Mesenchymal stem cell (in vitro differentiated cells and primary cell): ENCODE results near the gene NLRP12.
"Not testable (repeated sequence)": the region's sequence is repeated elsewhere in the genome, so short reads cannot be mapped to it uniquely, and the experiment has no call there.

Experiments
- DNase-seq: peaks from one replicate; pipeline ENCODE4 v3.0.0-alpha.2; 2013
- H2AFZ ChIP-seq: one replicate; pipeline ENCODE4 v1.6.1; 2013; ENCODE audit warnings: low read depth, mild to moderate bottlenecking, control low read depth, inconsistent platforms, low read length, moderate library complexity
- H2AK5ac ChIP-seq: 2 replicates; pipeline ENCODE4 v1.6.1; 2013; ENCODE audit warnings: low read length, moderate library complexity, mild to moderate bottlenecking, inconsistent platforms; ENCODE audit not compliant: severe bottlenecking
- H2BK120ac ChIP-seq: one replicate; pipeline ENCODE4 v1.6.1; 2013; ENCODE audit warnings: low read depth, mild to moderate bottlenecking, inconsistent platforms, low read length, moderate library complexity
- H2BK12ac ChIP-seq, 2 experiments: one replicate each; pipeline ENCODE4 v1.6.1; 2013; ENCODE audit warnings: inconsistent platforms in 2 of 2, low read length in 2 of 2, mild to moderate bottlenecking in 2 of 2, moderate library complexity in 2 of 2, control low read depth in 1 of 2
- H2BK15ac ChIP-seq: one replicate; pipeline ENCODE4 v1.6.1; 2013; ENCODE audit warnings: mild to moderate bottlenecking, low read depth, inconsistent platforms; ENCODE audit not compliant: poor library complexity, severe bottlenecking
- H2BK5ac ChIP-seq: 2 replicates; pipeline ENCODE4 v1.6.1; 2013; ENCODE audit warnings: low read depth, mild to moderate bottlenecking, low read length, control low read depth, inconsistent platforms; ENCODE audit not compliant: poor library complexity, severe bottlenecking
- H3K14ac ChIP-seq, 2 experiments: one replicate each; pipeline ENCODE4 v1.6.1; 2013; ENCODE audit warnings: inconsistent platforms in 2 of 2, low read length in 2 of 2, control low read depth in 1 of 2, mild to moderate bottlenecking in 1 of 2, moderate library complexity in 1 of 2
- H3K18ac ChIP-seq, 2 experiments: one replicate each; pipeline ENCODE4 v1.6.1; 2013; ENCODE audit warnings: inconsistent platforms in 2 of 2, low read length in 2 of 2, control low read depth in 1 of 2, low read depth in 1 of 2, mild to moderate bottlenecking in 1 of 2
- H3K23ac ChIP-seq, 2 experiments: one replicate each; pipeline ENCODE4 v1.6.1; 2013; ENCODE audit warnings: inconsistent platforms in 2 of 2, low read length in 2 of 2, mild to moderate bottlenecking in 2 of 2, moderate library complexity in 2 of 2, control low read depth in 1 of 2
- H3K27ac ChIP-seq: 2 replicates; pipeline ENCODE4 v1.5.1; 2013; ENCODE audit warnings: mild to moderate bottlenecking, moderate library complexity, low read length, control low read depth, inconsistent platforms; ENCODE audit not compliant: poor library complexity, severe bottlenecking
- H3K27me3 ChIP-seq, 2 experiments: 2 replicates each; pipeline versions ENCODE4 v1.6.1 to v1.7.0; 2013; ENCODE audit warnings: low read length in 2 of 2, mild to moderate bottlenecking in 2 of 2, moderate library complexity in 2 of 2, control low read depth in 1 of 2, inconsistent platforms in 1 of 2; ENCODE audit not compliant: control insufficient read depth in 1 of 2, insufficient read depth in 1 of 2
- H3K36me3 ChIP-seq, 2 experiments: 2 replicates each; pipeline versions ENCODE4 v1.6.1 to v1.7.0; 2013; ENCODE audit warnings: low read length in 2 of 2, control low read depth in 1 of 2, inconsistent platforms in 1 of 2, low read depth in 1 of 2, mild to moderate bottlenecking in 1 of 2; ENCODE audit not compliant: insufficient read depth in 2 of 2, control insufficient read depth in 1 of 2
- H3K4ac ChIP-seq, 2 experiments: one replicate each; pipeline ENCODE4 v1.6.1; 2013; ENCODE audit warnings: inconsistent platforms in 2 of 2, low read length in 2 of 2, mild to moderate bottlenecking in 2 of 2, moderate library complexity in 2 of 2, control low read depth in 1 of 2, low read depth in 1 of 2
- H3K4me1 ChIP-seq: 2 replicates; pipeline ENCODE4 v1.6.1; 2013; ENCODE audit warnings: low read depth, low read length, control low read depth; ENCODE audit not compliant: control insufficient read depth, insufficient read depth
- H3K4me2 ChIP-seq: 2 replicates; pipeline ENCODE4 v1.6.1; 2013; ENCODE audit warnings: low read length, mild to moderate bottlenecking, inconsistent platforms; ENCODE audit not compliant: poor library complexity, severe bottlenecking
- H3K4me3 ChIP-seq, 2 experiments: 2 replicates each; pipeline versions ENCODE4 v1.5.1 to v1.7.0; 2013; ENCODE audit warnings: low read length in 2 of 2, mild to moderate bottlenecking in 2 of 2, control low read depth in 1 of 2, low read depth in 1 of 2; ENCODE audit not compliant: insufficient read depth in 1 of 2
- H3K79me1 ChIP-seq: replicated peaks from 2 replicates; pipeline ENCODE4 v1.6.1; 2013; ENCODE audit warnings: mild to moderate bottlenecking, control low read depth, low read length, inconsistent platforms; ENCODE audit not compliant: poor library complexity, severe bottlenecking
- H3K9ac ChIP-seq: 2 replicates; pipeline ENCODE4 v1.7.0; 2013; ENCODE audit warnings: mild to moderate bottlenecking, low read length, moderate library complexity
- H3K9me3 ChIP-seq: 2 replicates; pipeline ENCODE4 v1.7.0; 2013; ENCODE audit warnings: mild to moderate bottlenecking, low read length; ENCODE audit not compliant: control insufficient read depth
- H4K8ac ChIP-seq: one replicate; pipeline ENCODE4 v1.6.1; 2013; ENCODE audit warnings: inconsistent platforms, mild to moderate bottlenecking, low read length, moderate library complexity
- H4K91ac ChIP-seq: one replicate; pipeline ENCODE4 v1.6.1; 2013; ENCODE audit warnings: mild to moderate bottlenecking, low read length, inconsistent platforms
- WGBS: methylation state at CpG from one replicate; pipeline ENCODE4 v1.1.7; 2013; ENCODE audit warnings: mixed read lengths; 5-methylcytosine and 5-hydroxymethylcytosine counted together

Gene NLRP12

GRCh38 chr19:53775524-53775923 lies 48.6 kb downstream of the NLRP12 start:
- H3K36me3 ChIP-seq: no peaks in the 10 kb centered on the region
- H3K27me3 ChIP-seq: peaks cover 0 to 19% of the 10 kb centered on the region in 2 experiments

GRCh38 chr19:53774491-53774890 lies 49.6 kb downstream of the NLRP12 start:
- not testable (repeated sequence) for H3K36me3 ChIP-seq, H3K9me3 ChIP-seq, H2BK12ac ChIP-seq, H2BK5ac ChIP-seq, H2AK5ac ChIP-seq, H3K9ac ChIP-seq, H2BK15ac ChIP-seq, H3K18ac ChIP-seq, H3K4me2 ChIP-seq, H3K23ac ChIP-seq, H3K14ac ChIP-seq, DNase-seq, H4K91ac ChIP-seq, H3K27ac ChIP-seq, H3K4me1 ChIP-seq, H2AFZ ChIP-seq, H2BK120ac ChIP-seq, H4K8ac ChIP-seq, H3K4me3 ChIP-seq, H3K79me1 ChIP-seq, H3K4ac ChIP-seq
- 7% methylated on average over 7 of the region's 7 CpGs for WGBS
- peaks cover 0 to 19% of the 10 kb centered on the region in 2 experiments for H3K27me3 ChIP-seq

More at GRCh38 chr19:53775524-53775923, 48.6 kb downstream of the NLRP12 start:
- Histone ChIP-seq H3K4me1 (no peaks in the 10 kb centered on the region), H2BK15ac (no peak overlapping the region), H2BK120ac (no peak overlapping the region), H2AK5ac (no peak overlapping the region), H3K4me2 (no peak overlapping the region), H3K79me1 (no peaks in the 10 kb centered on the region), H3K27ac (no peak overlapping the region), H3K14ac (no peak overlapping the region), H4K91ac (no peak overlapping the region), H2AFZ (no peak overlapping the region), H3K9me3 (no peaks in the 10 kb centered on the region), H4K8ac (no peak overlapping the region), H3K18ac (no peak overlapping the region), H3K4me3 (no peak overlapping the region), H3K9ac (no peak overlapping the region), H2BK5ac (no peak overlapping the region), H3K23ac (no peak overlapping the region), H3K4ac (no peak overlapping the region), H2BK12ac (no peak overlapping the region)
- DNase-seq: no peak
- WGBS: 71% methylated on average over 15 of the region's 18 CpGs

GRCh38 chr19:53773999-53774398 lies 50.1 kb downstream of the NLRP12 start:
- peaks cover 0 to 19% of the 10 kb centered on the region in 2 experiments for H3K27me3 ChIP-seq
- no peaks in the 10 kb centered on the region for H3K36me3 ChIP-seq
- no peaks in the 10 kb centered on the region for H3K79me1 ChIP-seq
- no peak overlapping the region for H3K18ac ChIP-seq
- H3K14ac ChIP-seq: no peak overlapping the region
- H2BK12ac ChIP-seq: no peak overlapping the region
- no peak overlapping the region for H3K23ac ChIP-seq
- 56% methylated on average over 4 of the region's 4 CpGs for whole genome bisulfite sequencing
- H4K91ac ChIP-seq: no peak overlapping the region
- no peak overlapping the region for H2BK120ac ChIP-seq
- H3K4me2 ChIP-seq: no peak overlapping the region
- H3K27ac ChIP-seq: no peak overlapping the region
- DNase-seq: no peak
- no peak overlapping the region for H2BK5ac ChIP-seq
- no peaks in the 10 kb centered on the region for H3K9me3 ChIP-seq
- H2AFZ ChIP-seq: no peak overlapping the region
- no peak overlapping the region for H3K4me3 ChIP-seq
- no peak overlapping the region for H2AK5ac ChIP-seq
- H2BK15ac ChIP-seq: no peak overlapping the region
- no peak overlapping the region for H3K4ac ChIP-seq
- H3K9ac ChIP-seq: no peak overlapping the region
- H3K4me1 ChIP-seq: no peaks in the 10 kb centered on the region
- H4K8ac ChIP-seq: no peak overlapping the region

- Histone ChIP-seq H3K4ac (no peak overlapping the region), H3K4me3 (no peak overlapping the region), H2BK15ac (no peak overlapping the region), H3K23ac (no peak overlapping the region), H3K18ac (no peak overlapping the region), H2BK12ac (no peak overlapping the region), H3K14ac (no peak overlapping the region), H4K91ac (no peak overlapping the region), H3K79me1 (no peaks in the 10 kb centered on the region), H3K4me1 (no peaks in the 10 kb centered on the region), H2BK120ac (no peak overlapping the region), H2AFZ (no peak overlapping the region), H3K36me3 (no peaks in the 10 kb centered on the region), H3K4me2 (no peak overlapping the region), H3K27me3 (peaks cover 0 to 19% of the 10 kb centered on the region in 2 experiments), H2AK5ac (no peak overlapping the region), H3K9ac (peak overlapping the region; percentile 26), H2BK5ac (no peak overlapping the region), H3K27ac (no peak overlapping the region), H3K9me3 (no peaks in the 10 kb centered on the region), H4K8ac (no peak overlapping the region)
- WGBS: under 1% methylated on average over 4 of the region's 5 CpGs
- DNase-seq: peak; percentile 42
Measured at GRCh38 chr19:53772943-53773342, 51.2 kb downstream of the NLRP12 start.
